Muscle layer of duodenum (tissue), 2 donors: ENCODE results near the gene MLH1.

Experiments used
- H3K27ac ChIP-seq: one replicate; pipeline ENCODE4 v1.7.0; 2013; ENCODE audit warnings: mild to moderate bottlenecking, low read length
- H3K27me3 ChIP-seq: one replicate; pipeline ENCODE4 v1.7.0; 2013; ENCODE audit warnings: low read depth, mild to moderate bottlenecking, control low read depth, low read length
- H3K36me3 ChIP-seq, 2 donors: one replicate each; pipeline ENCODE4 v1.7.0; 2013; ENCODE audit warnings: low read length in 2 of 2, control low read depth in 1 of 2, mild to moderate bottlenecking in 1 of 2; ENCODE audit not compliant: insufficient read depth in 2 of 2, control insufficient read depth in 1 of 2
- H3K4me1 ChIP-seq, 2 donors: one replicate each; pipeline ENCODE4 v1.7.0; 2013; ENCODE audit warnings: low read length in 2 of 2, mild to moderate bottlenecking in 2 of 2, control low read depth in 1 of 2, moderate library complexity in 1 of 2; ENCODE audit not compliant: insufficient read depth in 2 of 2, control insufficient read depth in 1 of 2
- H3K4me3 ChIP-seq, 2 donors: one replicate each; pipeline ENCODE4 v1.7.0; 2013; ENCODE audit warnings: low read length in 2 of 2, low read depth in 1 of 2, mild to moderate bottlenecking in 1 of 2
- H3K9me3 ChIP-seq, 2 donors: one replicate each; pipeline ENCODE4 v1.7.0; 2013; ENCODE audit warnings: low read length in 2 of 2, control low read depth in 1 of 2, mild to moderate bottlenecking in 1 of 2; ENCODE audit not compliant: control insufficient read depth in 1 of 2
- donor health status: healthy.

MLH1 gene

GRCh38 chr3:37068031-37068430 is 74.7 kb downstream of the MLH1 start:
- H3K27ac ChIP-seq: no peak overlapping the region
- H3K9me3 ChIP-seq: no peaks in the 10 kb centered on the region
- peaks cover 0 to 7% of the 10 kb centered on the region in 2 donors for H3K4me1 ChIP-seq
- H3K27me3 ChIP-seq: no peaks in the 10 kb centered on the region
- peaks cover 26 to 40% of the 10 kb centered on the region in 2 donors for H3K36me3 ChIP-seq
- no peak overlapping the region for H3K4me3 ChIP-seq

GRCh38 chr3:37071921-37072320 is 78.6 kb downstream of the MLH1 start:
- H3K27ac ChIP-seq: no peak overlapping the region
- H3K9me3 ChIP-seq: no peaks in the 10 kb centered on the region
- H3K36me3 ChIP-seq: peaks cover 17 to 19% of the 10 kb centered on the region in 2 donors
- H3K4me3 ChIP-seq: no peak overlapping the region
- H3K27me3 ChIP-seq: no peaks in the 10 kb centered on the region
- peaks cover 0 to 14% of the 10 kb centered on the region in 2 donors for H3K4me1 ChIP-seq

GRCh38 chr3:37072892-37073291 is 79.6 kb downstream of the MLH1 start:
- H3K4me1 ChIP-seq: peaks cover 0 to 14% of the 10 kb centered on the region in 2 donors
- peaks cover 17 to 19% of the 10 kb centered on the region in 2 donors for H3K36me3 ChIP-seq
- peak overlapping the region; percentile 2 for H3K27ac ChIP-seq
- no peaks in the 10 kb centered on the region for H3K27me3 ChIP-seq
- no peaks in the 10 kb centered on the region for H3K9me3 ChIP-seq
- no peak overlapping the region for H3K4me3 ChIP-seq

GRCh38 chr3:37074178-37074577 is 80.9 kb downstream of the MLH1 start:
- Histone ChIP-seq H3K9me3 (no peaks in the 10 kb centered on the region), H3K27ac (no peak overlapping the region), H3K4me3 (no peak overlapping the region), H3K4me1 (peaks cover 0 to 14% of the 10 kb centered on the region in 2 donors), H3K36me3 (peaks cover 19 to 25% of the 10 kb centered on the region in 2 donors), H3K27me3 (no peaks in the 10 kb centered on the region)

- no peaks in the 10 kb centered on the region for H3K9me3 ChIP-seq
- H3K4me3 ChIP-seq: no peak overlapping the region
- H3K27me3 ChIP-seq: no peaks in the 10 kb centered on the region
- peaks cover 0 to 14% of the 10 kb centered on the region in 2 donors for H3K4me1 ChIP-seq
- peaks cover 24 to 27% of the 10 kb centered on the region in 2 donors for H3K36me3 ChIP-seq
- no peak overlapping the region for H3K27ac ChIP-seq
Measured at GRCh38 chr3:37075955-37076354, 82.6 kb downstream of the MLH1 start.

GRCh38 chr3:37082317-37082716 is 89.0 kb downstream of the MLH1 start:
- Histone ChIP-seq H3K4me1 (peaks cover 0 to 4% of the 10 kb centered on the region in 2 donors), H3K27ac (no peak overlapping the region), H3K36me3 (peaks cover 10 to 11% of the 10 kb centered on the region in 2 donors), H3K4me3 (no peak overlapping the region), H3K9me3 (no peaks in the 10 kb centered on the region), H3K27me3 (no peaks in the 10 kb centered on the region)

GRCh38 chr3:37086918-37087317 is 93.6 kb downstream of the MLH1 start:
- Histone ChIP-seq H3K9me3 (no peaks in the 10 kb centered on the region), H3K27me3 (no peaks in the 10 kb centered on the region), H3K36me3 (peaks cover 13 to 23% of the 10 kb centered on the region in 2 donors), H3K27ac (no peak overlapping the region), H3K4me3 (no peak overlapping the region), H3K4me1 (no peaks in the 10 kb centered on the region)

GRCh38 chr3:37087870-37088269 is 94.6 kb downstream of the MLH1 start:
- Histone ChIP-seq H3K27me3 (no peaks in the 10 kb centered on the region), H3K36me3 (peaks cover 13 to 23% of the 10 kb centered on the region in 2 donors), H3K9me3 (no peaks in the 10 kb centered on the region), H3K27ac (no peak overlapping the region), H3K4me3 (no peak overlapping the region), H3K4me1 (no peaks in the 10 kb centered on the region)

GRCh38 chr3:37092484-37092883 is 99.2 kb downstream of the MLH1 start:
- no peaks in the 10 kb centered on the region for H3K9me3 ChIP-seq
- no peaks in the 10 kb centered on the region for H3K27me3 ChIP-seq
- no peak overlapping the region for H3K4me3 ChIP-seq
- no peaks in the 10 kb centered on the region for H3K4me1 ChIP-seq
- no peak overlapping the region for H3K27ac ChIP-seq
- peaks cover 20 to 23% of the 10 kb centered on the region in 2 donors for H3K36me3 ChIP-seq

- H3K27me3 ChIP-seq: no peaks in the 10 kb centered on the region
Measured at GRCh38 chr3:37093481-37093880, 100.2 kb downstream of the MLH1 start.

GRCh38 chr3:37094636-37095035 is 101.3 kb downstream of the MLH1 start:
- H3K9me3 ChIP-seq: no peaks in the 10 kb centered on the region
- H3K36me3 ChIP-seq: peaks cover 15 to 16% of the 10 kb centered on the region in 2 donors
- no peaks in the 10 kb centered on the region for H3K27me3 ChIP-seq
- no peaks in the 10 kb centered on the region for H3K4me1 ChIP-seq
- no peak overlapping the region for H3K4me3 ChIP-seq
- H3K27ac ChIP-seq: no peak overlapping the region

More at GRCh38 chr3:37093481-37093880, 100.2 kb downstream of the MLH1 start:
- H3K27ac ChIP-seq: no peak overlapping the region
- H3K4me3 ChIP-seq: no peak overlapping the region
- H3K9me3 ChIP-seq: no peaks in the 10 kb centered on the region
- H3K36me3 ChIP-seq: peaks cover 16% of the 10 kb centered on the region in 2 donors
- H3K4me1 ChIP-seq: no peaks in the 10 kb centered on the region

GRCh38 chr3:37096288-37096687 is 103.0 kb downstream of the MLH1 start:
- H3K4me3 ChIP-seq: no peak overlapping the region
- H3K4me1 ChIP-seq: no peaks in the 10 kb centered on the region
- no peaks in the 10 kb centered on the region for H3K9me3 ChIP-seq
- no peak overlapping the region for H3K27ac ChIP-seq
- H3K36me3 ChIP-seq: peaks cover 2 to 13% of the 10 kb centered on the region in 2 donors
- H3K27me3 ChIP-seq: no peaks in the 10 kb centered on the region
